ENCODE measurements around the gene ITGB1BP1. TPM values are rescaled to one million over a fixed set of nuclear protein-coding genes. Genes with fewer than 3 reads are reported as not detected.

ITGB1BP1 gene
- total RNA-seq, 1 donor from 2014 or later = 78.2 TPM

GRCh38 chr2:9364791-9365497, 58.4 kb downstream of the ITGB1BP1 start:
- no peaks in the 10 kb centered on the region for H3K27me3 ChIP-seq
- H3K4me1 ChIP-seq = no peaks in the 10 kb centered on the region
- no peak overlapping the region for H3K27ac ChIP-seq
- DNase-seq (no peak), ATAC-seq (no peak)
- H3K4me3 ChIP-seq = no peak overlapping the region
- H3K9me3 ChIP-seq = no peaks in the 10 kb centered on the region
- TF ChIP-seq CTCF (IDR thresholded peaks at IDR 0.05) = no peak
- peaks cover 29% of the 10 kb centered on the region for H3K36me3 ChIP-seq
- intact Hi-C loops (cut with DNase I) = no loop called here

GRCh38 chr2:9364373-9364772, 59.0 kb downstream of the ITGB1BP1 start:
- Histone ChIP-seq H3K9me3 (no peaks in the 10 kb centered on the region), H3K4me1 (no peaks in the 10 kb centered on the region), H3K27me3 (no peaks in the 10 kb centered on the region), H3K27ac (no peak overlapping the region), H3K4me3 (no peak overlapping the region), H3K36me3 (peaks cover 31% of the 10 kb centered on the region)
- intact Hi-C loops (cut with DNase I) = no loop called here
- no peak for DNase-seq
- TF ChIP-seq CTCF (IDR thresholded peaks at IDR 0.05) = no peak
- no peak for ATAC-seq

- no peaks in the 10 kb centered on the region for H3K9me3 ChIP-seq
- no peaks in the 10 kb centered on the region for H3K27me3 ChIP-seq
- peaks cover 24% of the 10 kb centered on the region for H3K36me3 ChIP-seq
- no peak for ATAC-seq
- DNase-seq = no peak
- TF ChIP-seq CTCF (IDR thresholded peaks at IDR 0.05) = no peak
- H3K4me3 ChIP-seq = no peak overlapping the region
- no peaks in the 10 kb centered on the region for H3K4me1 ChIP-seq
- no peak overlapping the region for H3K27ac ChIP-seq
- intact Hi-C loops (cut with DNase I) = no loop called here
These were observed 62.6 kb downstream of the ITGB1BP1 start for GRCh38 chr2:9360701-9361100.

- H3K4me3 ChIP-seq = no peak overlapping the region
- ATAC-seq = no peak
- no peaks in the 10 kb centered on the region for H3K27me3 ChIP-seq
- H3K9me3 ChIP-seq = no peaks in the 10 kb centered on the region
- TF ChIP-seq CTCF (IDR thresholded peaks at IDR 0.05) = no peak
- peaks cover 26% of the 10 kb centered on the region for H3K36me3 ChIP-seq
- intact Hi-C loops (cut with DNase I) = no loop called here
- H3K4me1 ChIP-seq = no peaks in the 10 kb centered on the region
- no peak overlapping the region for H3K27ac ChIP-seq
- no peak for DNase-seq
These were observed 63.2 kb downstream of the ITGB1BP1 start for GRCh38 chr2:9360110-9360509.

GRCh38 chr2:9359463-9359862, 63.9 kb downstream of the ITGB1BP1 start:
- intact Hi-C loops (cut with DNase I) = no loop called here
- DNase-seq (no peak), ATAC-seq (no peak)
- no peak overlapping the region for H3K4me3 ChIP-seq
- peaks cover 26% of the 10 kb centered on the region for H3K36me3 ChIP-seq
- no peaks in the 10 kb centered on the region for H3K27me3 ChIP-seq
- TF ChIP-seq CTCF (IDR thresholded peaks at IDR 0.05) = no peak
- no peaks in the 10 kb centered on the region for H3K9me3 ChIP-seq
- no peaks in the 10 kb centered on the region for H3K4me1 ChIP-seq
- no peak overlapping the region for H3K27ac ChIP-seq

GRCh38 chr2:9358846-9359245, 64.5 kb downstream of the ITGB1BP1 start:
- Histone ChIP-seq H3K4me1 (no peaks in the 10 kb centered on the region), H3K27me3 (no peaks in the 10 kb centered on the region), H3K27ac (no peak overlapping the region), H3K9me3 (no peaks in the 10 kb centered on the region), H3K4me3 (no peak overlapping the region), H3K36me3 (peaks cover 26% of the 10 kb centered on the region)
- ATAC-seq = no peak
- DNase-seq = no peak
- TF ChIP-seq CTCF (IDR thresholded peaks at IDR 0.05) = no peak
- intact Hi-C loops (cut with DNase I) = no loop called here

Measured in upper lobe of right lung (tissue), 1 donor.